NB4 (cell line): ENCODE results near the gene LRGUK.
"Not testable (repeated sequence)": the region's sequence is repeated elsewhere in the genome, so short reads cannot be mapped to it uniquely, and the experiment has no call there.

Experiments
- DNase-seq: peaks from one replicate; pipeline ENCODE4 v3.0.0; 2010; ENCODE audit warnings: low read depth
- H3K4me3 ChIP-seq: one replicate; pipeline ENCODE4 v1.5.1; 2011; ENCODE audit warnings: mild to moderate bottlenecking, low read depth, low read length, moderate library complexity
- CTCF ChIP-seq: IDR thresholded peaks from one replicate; pipeline ENCODE4 v1.5.1; 2012; ENCODE audit warnings: low read depth, low read length
- MAX ChIP-seq: IDR thresholded peaks from 2 replicates; pipeline ENCODE4 v1.6.1; 2011; ENCODE audit warnings: low read depth, low read length
- MYC ChIP-seq: IDR thresholded peaks from 2 replicates; pipeline ENCODE4 v1.6.1; 2011; ENCODE audit warnings: low read depth, low read length
- POLR2A ChIP-seq: IDR thresholded peaks from 2 replicates; pipeline ENCODE4 v1.6.1; 2011; ENCODE audit warnings: mild to moderate bottlenecking; ENCODE audit not compliant: insufficient read length; ENCODE audit errors: extremely low read depth

The LRGUK gene

GRCh38 chr7:134211817-134212216 is 84.7 kb downstream of the LRGUK start:
- TF ChIP-seq MAX, result no peak
- no peak for TF ChIP-seq MYC
- no peak for TF ChIP-seq CTCF
- TF ChIP-seq POLR2A, result no peak
- DNase-seq, result no peak
- H3K4me3 ChIP-seq, result no peak overlapping the region

- no peak overlapping the region for H3K4me3 ChIP-seq
- DNase-seq, result peak; percentile 42
- TF ChIP-seq MAX (no peak), CTCF (no peak), POLR2A (no peak), MYC (no peak)
Measured at GRCh38 chr7:134212576-134213546, 85.7 kb downstream of the LRGUK start.

GRCh38 chr7:134220236-134220635 is 93.1 kb downstream of the LRGUK start:
- no peak for DNase-seq
- TF ChIP-seq MYC (no peak), MAX (no peak), CTCF (no peak)
- no peak overlapping the region for H3K4me3 ChIP-seq

GRCh38 chr7:134231296-134231695 is 104.2 kb downstream of the LRGUK start:
- not testable (repeated sequence) for DNase-seq, H3K4me3 ChIP-seq

- no peak for DNase-seq
- H3K4me3 ChIP-seq, result no peak overlapping the region
- TF ChIP-seq MYC (no peak), POLR2A (no peak), MAX (no peak), CTCF (no peak)
Measured at GRCh38 chr7:134234216-134234615, 107.1 kb downstream of the LRGUK start.

GRCh38 chr7:134245253-134245652 is 118.1 kb downstream of the LRGUK start:
- DNase-seq, result no peak
- no peak for TF ChIP-seq POLR2A
- no peak for TF ChIP-seq MAX
- no peak overlapping the region for H3K4me3 ChIP-seq

GRCh38 chr7:134246347-134246746 is 119.2 kb downstream of the LRGUK start:
- no peak overlapping the region for H3K4me3 ChIP-seq
- DNase-seq, result no peak
- TF ChIP-seq POLR2A, result no peak
- no peak for TF ChIP-seq MYC
- TF ChIP-seq MAX, result no peak
- TF ChIP-seq CTCF, result no peak
